Activated T-cell treated with anti-CD3 and anti-CD28 coated beads for 4 hours (primary cell): ENCODE measurements around the gene BRD2.
"Not testable (repeated sequence)": the region's sequence is repeated elsewhere in the genome, so short reads cannot be mapped to it uniquely, and the experiment has no call there.

Experiments used
- DNase-seq: peaks from one replicate; pipeline ENCODE4 v3.0.0-alpha.2; 2020

Gene BRD2

DNA sequence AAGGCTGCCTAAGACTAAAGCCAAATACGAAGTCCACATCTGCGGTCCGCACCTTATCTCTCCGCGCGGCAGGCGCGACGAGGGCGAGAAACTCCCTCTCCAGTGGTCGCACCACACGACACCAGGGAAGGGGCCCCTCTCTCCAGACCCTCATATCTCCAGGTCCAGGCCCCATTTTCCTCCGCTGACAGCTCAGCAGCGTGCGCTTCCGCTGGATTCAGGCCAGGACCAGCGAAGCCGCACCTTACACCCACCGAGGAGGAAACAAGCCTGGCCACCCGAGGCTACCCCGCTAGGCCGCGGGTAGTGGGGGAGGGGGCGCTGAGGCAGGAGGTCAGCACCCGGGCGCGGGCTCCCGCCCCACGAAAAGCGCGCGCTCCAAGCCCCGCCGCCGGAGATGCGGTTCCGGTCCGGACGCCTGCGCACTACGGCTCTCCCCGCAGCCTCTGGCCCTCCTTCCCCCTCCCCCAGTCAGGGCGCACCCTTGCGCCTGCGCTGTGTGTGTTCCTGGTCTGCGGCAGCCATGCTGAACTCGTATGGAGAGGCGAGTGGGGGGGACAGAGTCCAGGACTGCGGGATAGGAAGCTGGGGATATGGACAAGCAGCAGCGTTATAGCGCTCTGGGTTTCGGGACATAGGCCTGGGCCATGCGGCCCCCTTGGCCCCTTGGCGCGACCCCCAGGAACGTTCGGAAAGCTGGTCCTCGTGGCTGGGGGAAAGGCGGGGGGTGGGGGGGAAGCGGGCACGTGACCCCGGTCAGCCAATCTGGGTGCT lies at the start of gene BRD2:
BRD2 (plus strand) TSS at position 502 of the 774 bp plus-strand sequence. CDS start 4,305 bp downstream, outside the sequence.
- peak; percentile 91 for DNase-seq

DNA sequence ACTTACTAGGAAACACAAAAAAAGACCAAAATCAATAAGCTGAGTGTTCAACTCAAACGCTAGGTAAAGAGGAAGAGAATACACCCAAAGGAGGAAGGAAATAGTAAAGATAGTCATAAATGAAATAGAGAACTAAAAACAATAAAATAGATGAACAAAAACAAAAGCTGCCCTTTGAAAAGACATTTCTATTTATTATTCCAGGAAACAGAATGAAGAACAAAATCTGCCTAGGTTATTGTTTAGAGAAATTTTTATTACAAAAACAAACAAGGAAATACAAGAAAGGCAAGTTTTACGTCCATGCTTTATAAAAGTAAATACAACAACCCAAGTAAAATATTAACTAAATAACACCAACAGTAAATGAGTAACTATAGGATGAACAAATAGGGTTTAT lies 47.7 kb upstream of the BRD2 start:
- no peak for DNase-seq

DNA sequence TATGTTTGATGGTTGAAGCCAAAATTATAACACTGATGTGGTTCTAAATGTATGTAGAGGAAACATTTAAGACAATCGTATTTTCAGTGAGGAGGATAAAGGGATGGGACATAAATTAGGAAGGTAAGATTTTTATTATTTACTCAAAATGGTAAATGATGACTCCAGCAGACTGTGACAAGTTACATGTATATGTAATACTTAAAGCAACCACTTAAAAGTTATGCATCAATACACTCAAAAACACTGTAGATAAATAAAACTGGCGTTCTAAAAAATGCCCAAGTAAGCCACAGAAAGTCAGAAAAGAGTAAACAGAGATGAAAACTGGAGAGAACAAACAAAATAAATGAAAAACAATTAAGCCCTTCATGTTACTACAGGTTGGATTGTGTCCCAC lies 46.3 kb upstream of the BRD2 start:
- no peak for DNase-seq

DNA sequence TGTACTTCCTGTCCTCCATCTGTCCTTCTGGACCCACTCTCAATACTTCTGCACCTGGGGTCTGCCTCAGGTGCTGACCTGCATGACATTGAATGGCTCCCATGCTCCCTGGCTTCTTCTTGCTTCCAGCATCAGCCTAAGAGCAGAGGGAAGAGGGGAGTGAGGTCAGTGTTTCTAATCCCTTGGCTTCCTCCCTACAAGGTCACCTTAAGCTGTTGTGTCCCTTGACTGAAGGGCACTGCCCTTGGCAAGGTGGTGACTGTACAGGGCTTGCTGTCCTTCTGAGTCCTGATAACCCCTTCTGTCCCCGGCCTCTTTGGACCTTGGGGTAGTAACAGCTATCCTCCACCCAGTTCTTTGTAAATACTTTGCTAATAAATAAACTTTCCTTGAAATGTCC lies 37.2 kb upstream of the BRD2 start:
- DNase-seq: no peak

DNA sequence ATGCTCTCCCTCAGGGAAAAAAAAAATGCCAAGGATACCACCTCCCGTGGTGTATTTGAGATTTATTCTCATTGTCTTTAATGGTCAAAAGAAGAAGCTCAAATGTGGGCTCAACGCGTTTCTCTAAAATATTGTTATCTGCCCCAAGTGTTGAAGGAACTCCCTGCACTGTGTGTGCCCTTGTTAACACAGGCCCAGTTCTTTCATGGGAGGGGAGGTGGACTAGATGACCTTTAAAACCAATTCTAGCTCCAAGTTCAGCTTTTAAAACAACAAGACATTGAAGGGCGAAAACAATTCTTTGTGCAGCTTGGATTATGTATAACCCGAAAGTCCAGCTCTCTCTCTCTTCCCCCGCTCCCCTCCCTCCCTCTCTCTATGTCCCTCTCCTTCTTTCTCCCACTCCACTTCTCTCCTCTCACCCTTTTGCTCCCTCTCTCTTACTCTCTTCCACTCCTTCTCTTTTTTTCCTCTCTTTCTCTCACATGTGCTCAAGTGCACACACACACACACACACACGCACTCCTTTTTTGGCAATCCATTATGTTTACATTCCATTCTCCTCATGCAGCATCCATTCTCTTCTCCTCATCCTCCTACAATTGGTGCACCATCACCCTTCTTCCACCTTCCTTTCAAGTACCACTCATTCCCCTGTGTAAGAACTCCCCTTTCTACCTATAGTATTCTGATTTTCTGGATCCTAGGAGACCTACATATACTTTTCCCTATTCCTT lies 36.1 kb upstream of the BRD2 start:
- DNase-seq: no peak

DNA sequence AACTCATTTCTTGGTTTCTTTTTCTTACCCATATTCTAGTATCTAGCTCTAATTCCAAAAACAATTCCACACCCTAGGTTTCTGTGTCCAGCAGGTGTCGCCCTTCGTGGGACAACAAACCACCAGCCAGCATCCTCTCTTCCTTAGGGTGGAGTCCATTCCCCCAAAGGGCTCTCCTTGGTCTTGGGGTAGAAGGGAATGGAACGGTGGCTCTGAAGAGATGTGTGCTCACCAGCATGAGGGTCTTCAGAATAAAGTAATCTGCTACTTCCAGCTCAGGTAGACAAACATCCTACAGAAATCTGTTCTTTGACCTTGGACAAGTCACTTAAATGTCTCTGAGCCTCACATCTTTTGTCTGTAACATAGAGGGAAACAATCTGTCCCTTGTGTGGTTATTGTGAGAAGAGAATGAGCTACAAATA lies 34.7 kb upstream of the BRD2 start:
- peak; percentile 74 for DNase-seq

DNA sequence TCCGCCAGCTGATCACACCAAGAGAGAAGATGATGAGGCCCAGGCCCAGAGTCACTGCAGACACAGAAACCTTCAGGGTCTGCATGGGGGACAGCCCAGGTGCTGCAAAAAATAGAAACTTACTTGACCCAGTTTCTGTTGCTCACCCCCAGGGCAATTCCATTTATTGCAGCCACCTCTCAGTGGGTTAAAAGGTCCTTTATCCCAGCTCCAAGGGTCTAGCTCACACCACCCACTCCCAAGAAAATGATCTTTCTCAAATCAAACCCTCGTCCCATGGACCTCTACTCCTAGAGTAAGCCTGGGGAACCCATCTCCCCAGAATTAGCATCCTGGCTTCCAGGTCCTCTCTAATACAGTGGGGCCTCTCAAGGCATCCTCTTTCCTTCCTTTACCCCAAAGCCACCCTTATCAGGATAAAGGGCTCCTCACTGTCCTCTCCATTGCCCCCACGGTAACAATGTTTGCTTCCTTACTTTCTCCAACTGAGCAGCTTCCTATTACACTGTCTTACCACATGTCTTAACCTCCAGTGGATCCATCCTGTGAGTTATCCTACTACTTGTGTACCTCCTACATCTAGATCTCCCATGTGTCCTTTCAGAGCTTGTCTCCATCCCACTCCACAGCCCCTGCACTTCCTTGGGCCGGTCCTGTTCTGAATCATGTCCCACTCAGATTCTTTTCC lies 32.7 kb upstream of the BRD2 start:
- DNase-seq: no peak

DNA sequence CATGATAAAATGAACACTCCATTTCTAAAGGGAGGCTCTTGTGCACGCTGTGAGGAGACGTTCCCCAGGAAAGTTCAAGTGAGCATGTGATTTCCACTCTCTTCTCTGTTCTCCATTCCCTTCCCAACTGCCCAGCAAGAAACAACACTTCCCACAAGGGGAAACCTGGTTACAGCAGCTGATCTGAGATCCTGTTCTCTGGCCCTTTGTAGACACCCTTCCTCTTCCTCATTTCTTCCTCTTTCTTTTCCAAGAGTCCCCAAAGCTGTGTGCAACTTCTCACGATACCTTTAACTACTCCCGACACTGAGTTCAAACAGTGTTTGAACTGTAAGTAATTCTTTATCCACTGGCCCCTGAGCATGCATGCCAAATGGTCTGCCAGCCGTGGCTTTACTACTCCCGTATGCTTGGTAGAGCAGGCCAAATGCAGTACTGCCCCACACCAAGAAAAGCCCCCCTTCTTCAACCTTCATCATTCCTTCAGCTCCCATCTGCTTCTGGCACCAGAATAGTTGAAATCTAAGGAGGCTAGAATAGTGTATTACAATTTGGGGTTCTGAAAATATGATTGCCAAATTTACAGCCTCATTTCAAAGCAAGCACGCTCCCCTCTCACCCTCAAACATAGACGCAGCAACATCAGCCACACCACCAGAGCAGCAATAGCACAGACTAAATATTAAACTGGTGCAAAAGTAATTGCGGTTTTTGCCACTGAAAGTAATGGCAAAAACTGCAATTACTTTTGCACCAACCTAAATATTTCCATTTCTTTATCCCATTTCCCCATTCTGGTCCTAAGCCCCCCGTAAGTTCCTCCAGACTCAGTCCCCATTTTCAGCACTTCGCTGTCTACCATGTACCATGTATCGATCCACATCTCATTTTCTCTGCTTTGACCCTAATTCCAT lies 31.9 kb upstream of the BRD2 start:
- DNase-seq: no peak

DNA sequence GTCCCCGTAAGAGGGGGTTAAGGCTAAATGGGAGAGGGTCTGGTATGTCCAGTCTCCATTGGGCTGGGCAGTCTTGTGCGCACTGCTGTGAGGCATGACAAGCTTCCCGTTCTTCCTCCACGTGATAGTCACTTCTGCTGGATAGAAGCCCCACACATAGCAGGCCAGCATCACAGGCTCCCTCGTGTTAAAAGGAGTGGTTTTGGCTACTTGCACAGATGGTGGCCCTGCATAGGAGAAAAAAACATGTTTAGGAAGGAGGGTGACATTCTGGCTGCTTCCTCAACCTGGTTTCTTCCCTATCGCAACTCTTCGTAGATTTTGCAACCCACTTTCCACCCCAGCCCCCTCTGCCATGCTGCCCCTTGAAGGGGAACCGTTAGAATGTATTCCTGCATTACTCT lies 31.2 kb upstream of the BRD2 start:
- no peak for DNase-seq

DNA sequence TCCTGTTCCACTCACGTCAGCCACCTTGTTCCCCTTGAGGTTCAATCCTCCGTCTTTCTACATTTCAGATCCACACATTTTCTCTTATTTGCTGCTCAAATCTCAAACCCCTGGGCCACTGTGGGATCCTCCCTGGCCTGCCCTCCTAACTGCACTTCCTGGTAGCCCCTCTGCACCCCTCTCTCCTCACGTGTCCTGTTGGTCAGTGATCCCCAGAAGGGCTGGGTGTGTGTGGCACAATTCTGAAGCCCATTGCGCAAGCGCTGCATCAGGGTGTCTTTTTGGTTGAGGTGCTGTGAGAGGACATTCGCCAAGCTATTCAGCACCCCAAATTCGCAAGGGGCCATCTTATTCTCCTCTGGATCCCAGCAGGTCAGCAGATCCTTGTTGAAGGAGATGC lies 29.9 kb upstream of the BRD2 start:
- DNase-seq: no peak

DNA sequence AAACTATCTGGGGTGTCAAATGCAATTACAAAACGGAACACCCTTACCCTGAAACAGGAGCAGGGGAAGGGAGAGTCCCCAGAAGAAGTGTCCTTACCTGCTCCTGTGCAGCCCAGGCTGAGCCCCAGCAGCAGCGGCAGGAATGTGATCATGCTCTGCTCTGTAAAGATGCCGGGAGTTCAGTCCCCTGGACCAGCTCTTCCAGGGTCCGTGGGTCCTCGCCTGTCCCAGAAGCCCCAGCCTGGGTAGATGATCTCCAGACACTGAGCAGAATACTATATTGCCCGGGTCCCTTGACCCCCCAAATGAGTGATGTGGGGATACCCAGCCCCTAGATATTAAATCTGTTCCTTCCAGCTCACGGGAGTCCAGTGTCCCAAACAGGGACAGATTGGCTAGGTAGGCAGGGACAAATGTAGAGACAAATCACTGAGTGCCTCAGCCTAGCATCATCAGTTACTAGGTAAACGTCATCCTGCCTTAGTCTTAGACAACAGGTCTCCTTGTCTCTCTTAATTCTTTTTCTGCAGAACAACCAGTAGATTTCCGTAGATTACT lies 27.7 kb upstream of the BRD2 start, which contains the start of gene HLA-DMB:
HLA-DMB (minus strand) TSS at position 373 of the 558 bp plus-strand sequence; CDS start at position 152, 221 bp downstream.
- peak; percentile 32 for DNase-seq

DNA sequence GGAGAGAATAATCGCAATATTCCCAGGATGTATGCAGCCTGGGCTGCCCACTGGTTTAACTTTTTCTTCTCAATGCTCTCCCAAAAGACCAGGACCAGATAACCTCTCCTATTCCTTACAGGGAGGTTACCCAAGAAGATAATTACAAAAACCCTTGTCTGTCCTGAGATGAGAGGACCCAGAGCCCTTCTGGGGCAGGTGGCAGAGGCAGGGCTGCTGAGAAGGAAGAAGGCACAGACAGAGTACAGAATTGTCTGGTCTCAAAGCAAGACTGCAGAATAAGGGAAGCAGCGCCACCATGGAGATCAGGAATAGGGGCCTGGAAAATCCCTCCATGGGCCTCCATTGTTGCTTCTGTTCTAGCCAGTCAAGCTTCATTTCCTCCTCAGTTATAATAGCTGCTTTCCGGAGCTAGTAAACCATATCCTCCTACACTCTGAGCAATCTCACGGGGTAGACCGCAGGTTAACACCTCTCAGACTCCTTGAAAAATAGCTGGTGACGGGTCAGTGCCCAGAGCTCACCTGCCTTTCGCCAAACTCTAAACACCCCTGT lies 27.1 kb upstream of the BRD2 start:
- DNase-seq: peak; percentile 30

DNA sequence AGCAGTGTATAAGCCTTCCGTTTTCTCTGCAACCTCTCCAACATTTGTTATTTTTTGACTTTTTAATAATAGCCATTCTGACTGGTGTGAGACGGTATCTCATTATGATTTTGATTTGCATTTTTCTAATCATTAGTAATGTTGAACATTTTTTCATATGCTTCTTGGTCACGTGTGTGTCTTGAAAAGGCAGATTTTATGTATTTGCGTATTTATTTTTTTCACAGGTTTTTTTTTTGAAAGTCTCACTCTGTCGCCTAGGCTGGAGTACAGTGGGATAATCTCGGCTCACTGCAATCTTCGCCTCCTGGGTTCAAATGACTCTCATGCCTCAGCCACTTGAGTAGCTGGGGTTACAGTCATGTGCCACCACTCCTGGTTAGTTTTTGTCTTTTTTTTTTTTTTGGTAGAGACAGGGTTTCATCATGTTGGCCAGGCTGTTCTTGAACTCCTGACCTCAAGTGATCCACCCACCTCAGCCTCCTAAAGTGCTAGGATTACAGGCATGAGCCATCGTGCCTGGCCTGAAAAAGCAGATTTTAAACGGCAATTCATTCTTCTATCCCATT lies 25.8 kb upstream of the BRD2 start:
- DNase-seq: not testable (repeated sequence)

DNA sequence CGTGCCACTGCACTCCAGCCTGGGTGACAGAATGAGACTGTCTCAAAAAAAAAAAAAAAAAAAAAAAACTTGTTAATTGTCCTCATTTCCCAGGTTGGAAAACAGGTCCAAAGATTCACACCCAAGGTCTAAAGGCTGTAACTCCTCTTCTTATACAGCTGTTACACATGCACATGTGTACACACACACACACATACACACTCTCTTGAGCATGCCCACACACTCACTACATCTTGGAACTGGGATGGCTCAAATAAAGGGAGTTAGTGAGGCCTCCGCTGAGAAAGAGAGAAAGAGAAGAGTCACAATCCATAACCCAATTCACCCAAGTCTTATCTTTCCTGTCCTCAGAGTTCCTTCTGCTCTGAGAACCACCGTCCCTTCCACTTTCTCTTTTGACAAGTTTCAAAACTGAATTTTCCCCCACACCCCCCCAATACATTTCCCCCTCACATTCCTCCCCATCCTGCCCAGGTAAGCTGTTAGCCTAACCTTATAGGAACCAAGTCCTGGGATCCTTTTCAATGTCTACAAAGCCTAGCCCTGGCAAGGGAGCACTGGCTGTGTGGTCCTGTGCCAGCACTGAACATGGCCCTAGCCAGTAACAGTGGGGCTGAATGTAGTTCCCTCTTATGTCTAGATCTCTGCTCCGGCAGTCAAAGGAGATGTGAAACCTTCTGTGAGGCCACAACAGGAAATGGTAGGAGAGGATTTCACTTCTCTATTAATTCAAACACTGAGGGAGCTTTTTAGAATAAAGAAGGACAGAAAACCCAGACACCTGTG lies 24.3 kb upstream of the BRD2 start:
- DNase-seq: no peak

DNA sequence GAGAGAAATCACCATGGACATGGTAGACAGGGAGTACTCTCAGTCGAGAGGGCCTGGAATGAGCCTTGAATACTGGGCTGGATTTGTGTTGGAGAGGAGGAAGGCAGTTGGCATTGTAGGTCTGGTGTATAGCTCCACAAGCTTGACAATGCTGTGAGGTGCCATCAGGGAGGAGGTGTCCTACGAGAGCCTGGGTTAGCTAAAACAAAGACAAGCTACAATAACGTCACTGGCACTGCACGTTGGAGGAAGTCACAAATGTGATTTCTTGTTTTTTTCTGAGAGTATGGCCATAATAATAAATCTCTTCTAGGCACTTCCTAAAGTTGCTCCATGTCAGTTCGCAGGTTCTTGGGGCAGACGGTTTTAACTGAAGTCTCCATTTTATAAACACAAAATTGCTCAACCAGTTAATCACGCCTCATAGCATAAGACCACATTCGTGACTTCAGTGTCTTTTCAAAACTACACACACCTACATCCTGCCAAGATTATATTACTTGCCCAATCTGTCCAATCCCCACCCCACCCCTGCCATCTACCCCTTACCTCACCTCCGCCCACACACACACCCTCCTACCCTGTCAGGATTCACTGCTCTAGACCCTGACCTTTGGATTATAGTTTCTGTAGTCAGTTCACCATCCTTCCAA lies 23.2 kb upstream of the BRD2 start:
- no peak for DNase-seq

DNA sequence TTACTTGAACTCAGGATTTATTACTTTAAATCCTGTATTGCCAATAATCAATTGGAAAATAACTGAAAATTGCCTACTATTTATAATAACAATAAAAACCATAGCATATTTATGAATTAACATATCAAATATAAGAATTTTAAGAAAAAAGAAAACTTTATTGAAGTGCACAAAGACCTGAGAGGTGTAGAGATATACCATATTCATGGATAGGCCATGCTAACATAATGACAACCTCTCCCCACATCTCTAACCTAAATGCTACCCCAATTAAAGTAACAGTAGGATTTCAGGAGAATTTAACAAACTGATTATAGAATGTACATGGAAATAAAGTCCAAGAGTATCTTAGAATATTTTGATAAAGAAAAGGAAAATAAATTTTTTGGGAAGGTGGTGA lies 22.4 kb upstream of the BRD2 start:
- no peak for DNase-seq

DNA sequence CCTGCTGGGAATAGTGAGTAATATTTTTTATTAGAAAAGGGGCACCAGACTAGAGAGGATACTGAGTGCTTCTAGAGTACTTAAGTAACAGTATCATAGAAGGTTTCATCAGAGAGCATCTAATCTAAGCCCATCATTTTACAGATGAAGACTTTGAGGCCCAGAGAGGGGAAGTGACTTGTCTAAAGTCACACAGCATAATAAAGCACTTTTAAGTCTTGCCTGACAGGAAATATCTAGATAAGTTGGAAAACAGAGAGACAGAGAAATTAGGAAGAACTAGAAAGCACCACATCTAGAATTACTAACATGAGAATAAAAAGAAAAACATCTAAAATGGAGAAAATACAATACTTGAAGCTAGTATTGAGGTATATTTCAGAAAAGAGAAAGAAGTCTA lies 21.5 kb upstream of the BRD2 start:
- DNase-seq: no peak

DNA sequence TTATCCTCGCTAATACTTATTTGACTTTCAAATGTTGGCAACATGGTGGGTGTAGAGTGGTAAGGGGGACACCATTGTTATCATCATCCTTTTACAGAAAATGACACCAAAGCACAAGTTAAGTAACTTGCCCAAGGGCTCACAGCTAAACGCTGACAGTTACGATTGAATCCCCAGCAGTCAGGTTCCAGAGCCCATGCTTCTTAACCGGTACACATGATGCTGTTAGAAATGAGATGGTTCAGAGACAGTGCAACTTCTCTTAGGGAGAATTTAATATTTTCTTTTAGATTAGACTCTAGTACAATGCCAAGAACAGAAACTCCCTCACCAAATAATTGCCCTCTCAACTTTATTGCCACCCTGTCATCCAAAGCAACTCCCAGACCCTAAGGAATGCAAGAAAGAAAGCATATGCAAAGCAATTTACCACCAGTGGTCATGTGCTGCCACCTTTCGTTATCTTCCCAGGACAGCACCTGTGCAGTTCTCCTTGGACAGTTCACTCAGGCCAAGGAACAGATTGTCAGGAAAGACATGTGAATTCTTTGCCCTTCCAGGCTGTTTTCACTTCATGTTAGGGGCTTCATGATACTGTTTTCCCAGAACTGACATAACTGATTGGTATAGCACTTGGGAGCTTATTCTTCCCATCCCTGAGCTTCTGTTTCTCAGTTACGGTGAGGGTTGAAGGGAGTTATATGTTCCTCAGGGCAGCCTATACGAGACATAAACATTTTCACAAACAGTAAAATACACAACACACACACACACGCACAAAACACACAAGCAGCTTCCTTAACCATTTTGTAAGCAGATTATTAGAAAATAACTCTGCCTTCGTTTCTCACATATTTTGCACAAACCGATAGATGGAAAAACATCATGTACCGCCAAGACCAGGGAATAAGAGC lies 20.6 kb upstream of the BRD2 start:
- DNase-seq: no peak

DNA sequence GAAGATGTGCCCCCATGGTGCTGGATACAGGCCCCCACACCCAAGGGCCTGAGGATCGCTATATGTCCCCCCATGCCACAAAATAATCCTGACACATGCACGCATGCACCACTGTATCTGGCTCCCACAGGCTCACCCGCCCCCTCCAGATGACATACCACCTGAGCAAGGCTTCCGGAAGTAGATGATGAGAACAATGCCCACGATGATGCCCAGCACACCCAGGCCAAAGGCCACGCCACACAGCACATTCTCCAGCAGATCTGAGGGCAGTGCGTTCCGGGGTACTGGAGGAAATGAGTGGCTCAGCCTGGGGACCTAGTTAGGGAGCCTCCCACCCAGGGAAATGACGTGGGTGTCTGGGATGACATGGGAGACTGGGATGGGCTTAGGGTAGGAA lies 19.3 kb upstream of the BRD2 start:
- DNase-seq: no peak
